ENCODE measurements around the gene ST8SIA5.

- TF ChIP-seq REST (IDR thresholded peaks at IDR 0.05; ENCODE audit: unreplicated experiment) (no peak), POLR2AphosphoS5 (IDR thresholded peaks at IDR 0.05; ENCODE audit: low read depth) (no peak), CTCF (conservative IDR thresholded peaks at IDR 0.05; ENCODE audit: low read depth in 2 of 2) (no peak), EZH2phosphoT487 (IDR thresholded peaks at IDR 0.05; ENCODE audit: unreplicated experiment) (no peak), NANOG (IDR thresholded peaks at IDR 0.05; ENCODE audit: borderline replicate concordance) (no peak), ETS1 (IDR thresholded peaks at IDR 0.05) (no peak)
These were observed 88.2 kb downstream of the ST8SIA5 start for GRCh38 chr18:46668694-46669093.
